ENCODE measurements around the gene HMGN1.

DNA sequence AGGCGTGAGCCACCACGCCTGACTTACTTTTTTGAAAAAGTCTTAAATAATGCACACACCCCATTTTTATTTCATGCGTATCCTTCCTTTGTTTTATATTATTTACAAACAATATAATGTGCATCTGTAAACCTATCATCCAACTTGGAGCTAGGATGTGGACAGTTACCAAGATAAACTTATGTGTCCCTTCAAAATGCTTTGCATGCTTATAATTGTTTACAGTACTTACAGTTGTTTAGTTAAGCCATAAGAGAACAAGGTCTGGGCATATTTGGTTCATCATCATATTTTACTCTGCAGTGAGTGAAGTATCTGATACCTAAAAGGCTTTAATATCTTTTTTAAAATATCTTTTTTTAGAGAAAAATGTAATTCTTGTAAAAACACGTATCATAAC is 16.1 kb upstream of the HMGN1 start:
- TF ChIP-seq, protein P1, sequence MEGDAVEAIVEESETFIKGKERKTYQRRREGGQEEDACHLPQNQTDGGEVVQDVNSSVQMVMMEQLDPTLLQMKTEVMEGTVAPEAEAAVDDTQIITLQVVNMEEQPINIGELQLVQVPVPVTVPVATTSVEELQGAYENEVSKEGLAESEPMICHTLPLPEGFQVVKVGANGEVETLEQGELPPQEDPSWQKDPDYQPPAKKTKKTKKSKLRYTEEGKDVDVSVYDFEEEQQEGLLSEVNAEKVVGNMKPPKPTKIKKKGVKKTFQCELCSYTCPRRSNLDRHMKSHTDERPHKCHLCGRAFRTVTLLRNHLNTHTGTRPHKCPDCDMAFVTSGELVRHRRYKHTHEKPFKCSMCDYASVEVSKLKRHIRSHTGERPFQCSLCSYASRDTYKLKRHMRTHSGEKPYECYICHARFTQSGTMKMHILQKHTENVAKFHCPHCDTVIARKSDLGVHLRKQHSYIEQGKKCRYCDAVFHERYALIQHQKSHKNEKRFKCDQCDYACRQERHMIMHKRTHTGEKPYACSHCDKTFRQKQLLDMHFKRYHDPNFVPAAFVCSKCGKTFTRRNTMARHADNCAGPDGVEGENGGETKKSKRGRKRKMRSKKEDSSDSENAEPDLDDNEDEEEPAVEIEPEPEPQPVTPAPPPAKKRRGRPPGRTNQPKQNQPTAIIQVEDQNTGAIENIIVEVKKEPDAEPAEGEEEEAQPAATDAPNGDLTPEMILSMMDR (IDR thresholded peaks at IDR 0.05; ENCODE audit: low read depth, low read length, missing input control), result no peak
- TF ChIP-seq SP1 (IDR thresholded peaks at IDR 0.05) (no peak), GABPA (IDR thresholded peaks at IDR 0.05 in 1 of 2, conservative IDR thresholded peaks at IDR 0.05 in 1 of 2) (no peak), YY1 (IDR thresholded peaks at IDR 0.05) (no peak), TAF1 (conservative IDR thresholded peaks at IDR 0.05) (no peak), EGR1 (IDR thresholded peaks at IDR 0.05; ENCODE audit: low read depth in 2 of 2) (no peak), JUND (IDR thresholded peaks at IDR 0.05) (no peak)
- TF ChIP-seq, protein P2, sequence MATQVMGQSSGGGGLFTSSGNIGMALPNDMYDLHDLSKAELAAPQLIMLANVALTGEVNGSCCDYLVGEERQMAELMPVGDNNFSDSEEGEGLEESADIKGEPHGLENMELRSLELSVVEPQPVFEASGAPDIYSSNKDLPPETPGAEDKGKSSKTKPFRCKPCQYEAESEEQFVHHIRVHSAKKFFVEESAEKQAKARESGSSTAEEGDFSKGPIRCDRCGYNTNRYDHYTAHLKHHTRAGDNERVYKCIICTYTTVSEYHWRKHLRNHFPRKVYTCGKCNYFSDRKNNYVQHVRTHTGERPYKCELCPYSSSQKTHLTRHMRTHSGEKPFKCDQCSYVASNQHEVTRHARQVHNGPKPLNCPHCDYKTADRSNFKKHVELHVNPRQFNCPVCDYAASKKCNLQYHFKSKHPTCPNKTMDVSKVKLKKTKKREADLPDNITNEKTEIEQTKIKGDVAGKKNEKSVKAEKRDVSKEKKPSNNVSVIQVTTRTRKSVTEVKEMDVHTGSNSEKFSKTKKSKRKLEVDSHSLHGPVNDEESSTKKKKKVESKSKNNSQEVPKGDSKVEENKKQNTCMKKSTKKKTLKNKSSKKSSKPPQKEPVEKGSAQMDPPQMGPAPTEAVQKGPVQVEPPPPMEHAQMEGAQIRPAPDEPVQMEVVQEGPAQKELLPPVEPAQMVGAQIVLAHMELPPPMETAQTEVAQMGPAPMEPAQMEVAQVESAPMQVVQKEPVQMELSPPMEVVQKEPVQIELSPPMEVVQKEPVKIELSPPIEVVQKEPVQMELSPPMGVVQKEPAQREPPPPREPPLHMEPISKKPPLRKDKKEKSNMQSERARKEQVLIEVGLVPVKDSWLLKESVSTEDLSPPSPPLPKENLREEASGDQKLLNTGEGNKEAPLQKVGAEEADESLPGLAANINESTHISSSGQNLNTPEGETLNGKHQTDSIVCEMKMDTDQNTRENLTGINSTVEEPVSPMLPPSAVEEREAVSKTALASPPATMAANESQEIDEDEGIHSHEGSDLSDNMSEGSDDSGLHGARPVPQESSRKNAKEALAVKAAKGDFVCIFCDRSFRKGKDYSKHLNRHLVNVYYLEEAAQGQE (IDR thresholded peaks at IDR 0.05), result no peak
- TF ChIP-seq, protein P3, sequence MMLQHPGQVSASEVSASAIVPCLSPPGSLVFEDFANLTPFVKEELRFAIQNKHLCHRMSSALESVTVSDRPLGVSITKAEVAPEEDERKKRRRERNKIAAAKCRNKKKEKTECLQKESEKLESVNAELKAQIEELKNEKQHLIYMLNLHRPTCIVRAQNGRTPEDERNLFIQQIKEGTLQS (IDR thresholded peaks at IDR 0.05), result no peak
- TF ChIP-seq, protein P4, sequence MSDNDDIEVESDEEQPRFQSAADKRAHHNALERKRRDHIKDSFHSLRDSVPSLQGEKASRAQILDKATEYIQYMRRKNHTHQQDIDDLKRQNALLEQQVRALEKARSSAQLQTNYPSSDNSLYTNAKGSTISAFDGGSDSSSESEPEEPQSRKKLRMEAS (IDR thresholded peaks at IDR 0.05), result no peak

All from liver (tissue), 3 donors.